ENCODE results near the gene CRB1.

Gene CRB1

DNA sequence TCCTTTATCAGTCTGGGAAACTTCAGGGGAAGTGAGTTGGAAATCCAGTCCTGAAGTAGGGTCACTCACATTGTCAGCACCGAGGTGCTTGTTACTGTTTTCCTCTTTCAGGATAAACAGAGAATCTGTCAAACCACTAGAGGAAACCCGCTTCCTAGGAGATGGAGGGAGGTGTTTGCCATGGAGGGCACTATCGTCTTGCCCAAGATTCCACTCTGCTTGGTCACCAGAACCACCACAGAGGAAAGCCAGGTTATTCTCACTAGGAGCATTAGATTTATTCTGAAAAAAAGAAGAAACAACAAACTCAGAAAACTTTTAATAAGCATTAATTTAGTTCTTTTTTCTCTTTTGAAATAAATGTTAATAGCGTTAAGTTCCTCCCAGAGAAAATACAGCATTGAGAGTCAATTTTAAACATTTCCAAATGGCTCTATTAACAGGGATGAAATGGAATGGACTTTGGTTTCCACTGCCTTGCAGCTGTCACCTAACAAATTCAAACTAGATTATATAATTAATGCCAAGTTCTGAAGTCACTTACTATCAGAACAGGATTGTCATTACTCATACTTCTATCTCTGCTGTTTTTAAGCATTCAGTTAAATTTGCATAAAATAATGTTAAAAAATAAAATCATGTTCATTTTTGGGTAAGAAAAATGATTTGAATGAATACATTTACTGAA lies 242.8 kb downstream of the CRB1 start (continued):
- TF ChIP-seq KLF1 (tag by site-specific recombination; IDR thresholded peaks at IDR 0.05): no peak
- TF ChIP-seq ZNF302 (tag by site-specific recombination; IDR thresholded peaks at IDR 0.05; ENCODE audit: low read depth): no peak
- TF ChIP-seq GLIS2 (tag by site-specific recombination; IDR thresholded peaks at IDR 0.05): no peak
- TF ChIP-seq ZNF354C (tag by site-specific recombination; IDR thresholded peaks at IDR 0.05; ENCODE audit: borderline replicate concordance, low read depth): no peak
- no peak for TF ChIP-seq ZNF624 (tag by site-specific recombination; IDR thresholded peaks at IDR 0.05)
- TF ChIP-seq SP3 (tag by site-specific recombination; IDR thresholded peaks at IDR 0.05): no peak
- TF ChIP-seq ZNF501 (tag by site-specific recombination; IDR thresholded peaks at IDR 0.05): no peak
- TF ChIP-seq ZNF530 (tag by site-specific recombination; IDR thresholded peaks at IDR 0.05; ENCODE audit: low read depth): no peak
- TF ChIP-seq ZNF311 (tag by site-specific recombination; IDR thresholded peaks at IDR 0.05; ENCODE audit: borderline replicate concordance): no peak

- ChIA-PET POLR2A (no interaction called here), CTCF (interaction anchor here (0.6 to 1.1 kb wide), 2 partner anchors 11 to 291 kb away, joined by 3 to 4 read pairs; no protein-coding TSS in a partner anchor)
- TF ChIP-seq ZNF266 (tag by site-specific recombination; IDR thresholded peaks at IDR 0.05; ENCODE audit: low read depth): no peak
- TF ChIP-seq ZNF560 (tag by site-specific recombination; IDR thresholded peaks at IDR 0.05; ENCODE audit: borderline replicate concordance): no peak
- TF ChIP-seq, protein P1, sequence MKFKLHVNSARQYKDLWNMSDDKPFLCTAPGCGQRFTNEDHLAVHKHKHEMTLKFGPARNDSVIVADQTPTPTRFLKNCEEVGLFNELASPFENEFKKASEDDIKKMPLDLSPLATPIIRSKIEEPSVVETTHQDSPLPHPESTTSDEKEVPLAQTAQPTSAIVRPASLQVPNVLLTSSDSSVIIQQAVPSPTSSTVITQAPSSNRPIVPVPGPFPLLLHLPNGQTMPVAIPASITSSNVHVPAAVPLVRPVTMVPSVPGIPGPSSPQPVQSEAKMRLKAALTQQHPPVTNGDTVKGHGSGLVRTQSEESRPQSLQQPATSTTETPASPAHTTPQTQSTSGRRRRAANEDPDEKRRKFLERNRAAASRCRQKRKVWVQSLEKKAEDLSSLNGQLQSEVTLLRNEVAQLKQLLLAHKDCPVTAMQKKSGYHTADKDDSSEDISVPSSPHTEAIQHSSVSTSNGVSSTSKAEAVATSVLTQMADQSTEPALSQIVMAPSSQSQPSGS (tag by site-specific recombination; IDR thresholded peaks at IDR 0.05; ENCODE audit: low read depth): no peak
- no peak for TF ChIP-seq ZNF549 (tag by site-specific recombination; IDR thresholded peaks at IDR 0.05)
- no peak for TF ChIP-seq YY2 (tag by site-specific recombination; IDR thresholded peaks at IDR 0.05)
- no peak for TF ChIP-seq WT1 (tag by site-specific recombination; IDR thresholded peaks at IDR 0.05)
- no peak for TF ChIP-seq ZNF660 (tag by site-specific recombination; IDR thresholded peaks at IDR 0.05)
- no peak for TF ChIP-seq KLF9 (tag by site-specific recombination; IDR thresholded peaks at IDR 0.05; ENCODE audit: low read depth)
- TF ChIP-seq ZNF16 (tag by site-specific recombination; IDR thresholded peaks at IDR 0.05; ENCODE audit: low read depth): no peak
- no peak for TF ChIP-seq ZBTB48 (tag by site-specific recombination; IDR thresholded peaks at IDR 0.05)
- TF ChIP-seq TRIM28 (IDR thresholded peaks at IDR 0.05; ENCODE audit: borderline replicate concordance, low read length): no peak
- TF ChIP-seq, protein P2, sequence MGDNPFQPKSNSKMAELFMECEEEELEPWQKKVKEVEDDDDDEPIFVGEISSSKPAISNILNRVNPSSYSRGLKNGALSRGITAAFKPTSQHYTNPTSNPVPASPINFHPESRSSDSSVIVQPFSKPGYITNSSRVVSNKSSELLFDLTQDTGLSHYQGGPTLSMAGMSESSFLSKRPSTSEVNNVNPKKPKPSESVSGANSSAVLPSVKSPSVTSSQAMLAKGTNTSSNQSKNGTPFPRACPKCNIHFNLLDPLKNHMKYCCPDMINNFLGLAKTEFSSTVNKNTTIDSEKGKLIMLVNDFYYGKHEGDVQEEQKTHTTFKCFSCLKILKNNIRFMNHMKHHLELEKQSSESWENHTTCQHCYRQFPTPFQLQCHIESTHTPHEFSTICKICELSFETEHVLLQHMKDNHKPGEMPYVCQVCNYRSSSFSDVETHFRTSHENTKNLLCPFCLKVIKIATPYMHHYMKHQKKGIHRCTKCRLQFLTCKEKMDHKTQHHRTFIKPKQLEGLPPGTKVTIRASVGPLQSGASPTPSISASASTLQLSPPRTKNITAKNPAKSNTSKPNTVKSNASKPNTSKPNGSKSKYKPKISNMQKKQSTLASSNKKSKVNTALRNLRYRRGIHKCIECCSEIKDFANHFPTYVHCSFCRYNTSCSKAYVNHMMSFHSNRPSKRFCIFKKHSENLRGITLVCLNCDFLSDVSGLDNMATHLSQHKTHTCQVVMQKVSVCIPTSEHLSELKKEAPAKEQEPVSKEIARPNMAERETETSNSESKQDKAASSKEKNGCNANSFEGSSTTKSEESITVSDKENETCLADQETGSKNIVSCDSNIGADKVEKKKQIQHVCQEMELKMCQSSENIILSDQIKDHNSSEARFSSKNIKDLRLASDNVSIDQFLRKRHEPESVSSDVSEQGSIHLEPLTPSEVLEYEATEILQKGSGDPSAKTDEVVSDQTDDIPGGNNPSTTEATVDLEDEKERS (tag by site-specific recombination; IDR thresholded peaks at IDR 0.05): no peak
- TF ChIP-seq ZNF514 (tag by site-specific recombination; IDR thresholded peaks at IDR 0.05): no peak
- TF ChIP-seq, protein P3, sequence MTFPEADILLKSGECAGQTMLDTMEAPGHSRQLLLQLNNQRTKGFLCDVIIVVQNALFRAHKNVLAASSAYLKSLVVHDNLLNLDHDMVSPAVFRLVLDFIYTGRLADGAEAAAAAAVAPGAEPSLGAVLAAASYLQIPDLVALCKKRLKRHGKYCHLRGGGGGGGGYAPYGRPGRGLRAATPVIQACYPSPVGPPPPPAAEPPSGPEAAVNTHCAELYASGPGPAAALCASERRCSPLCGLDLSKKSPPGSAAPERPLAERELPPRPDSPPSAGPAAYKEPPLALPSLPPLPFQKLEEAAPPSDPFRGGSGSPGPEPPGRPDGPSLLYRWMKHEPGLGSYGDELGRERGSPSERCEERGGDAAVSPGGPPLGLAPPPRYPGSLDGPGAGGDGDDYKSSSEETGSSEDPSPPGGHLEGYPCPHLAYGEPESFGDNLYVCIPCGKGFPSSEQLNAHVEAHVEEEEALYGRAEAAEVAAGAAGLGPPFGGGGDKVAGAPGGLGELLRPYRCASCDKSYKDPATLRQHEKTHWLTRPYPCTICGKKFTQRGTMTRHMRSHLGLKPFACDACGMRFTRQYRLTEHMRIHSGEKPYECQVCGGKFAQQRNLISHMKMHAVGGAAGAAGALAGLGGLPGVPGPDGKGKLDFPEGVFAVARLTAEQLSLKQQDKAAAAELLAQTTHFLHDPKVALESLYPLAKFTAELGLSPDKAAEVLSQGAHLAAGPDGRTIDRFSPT (tag by site-specific recombination; IDR thresholded peaks at IDR 0.05): no peak
- TF ChIP-seq, protein P4, sequence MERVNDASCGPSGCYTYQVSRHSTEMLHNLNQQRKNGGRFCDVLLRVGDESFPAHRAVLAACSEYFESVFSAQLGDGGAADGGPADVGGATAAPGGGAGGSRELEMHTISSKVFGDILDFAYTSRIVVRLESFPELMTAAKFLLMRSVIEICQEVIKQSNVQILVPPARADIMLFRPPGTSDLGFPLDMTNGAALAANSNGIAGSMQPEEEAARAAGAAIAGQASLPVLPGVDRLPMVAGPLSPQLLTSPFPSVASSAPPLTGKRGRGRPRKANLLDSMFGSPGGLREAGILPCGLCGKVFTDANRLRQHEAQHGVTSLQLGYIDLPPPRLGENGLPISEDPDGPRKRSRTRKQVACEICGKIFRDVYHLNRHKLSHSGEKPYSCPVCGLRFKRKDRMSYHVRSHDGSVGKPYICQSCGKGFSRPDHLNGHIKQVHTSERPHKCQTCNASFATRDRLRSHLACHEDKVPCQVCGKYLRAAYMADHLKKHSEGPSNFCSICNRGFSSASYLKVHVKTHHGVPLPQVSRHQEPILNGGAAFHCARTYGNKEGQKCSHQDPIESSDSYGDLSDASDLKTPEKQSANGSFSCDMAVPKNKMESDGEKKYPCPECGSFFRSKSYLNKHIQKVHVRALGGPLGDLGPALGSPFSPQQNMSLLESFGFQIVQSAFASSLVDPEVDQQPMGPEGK (tag by site-specific recombination; IDR thresholded peaks at IDR 0.05): no peak
- Histone ChIP-seq H3K36me3 (ENCODE audit: control insufficient read depth in 2 of 2, insufficient read depth in 1 of 2, low read length in 2 of 2) (peaks cover 0 to 4% of the 10 kb centered on the region in 2 experiments; a peak in 1 of 3 replicates), H3K4me3 (ENCODE audit: low read depth, low read length) (no peak overlapping the region), H3K9me3 (ENCODE audit: control insufficient read depth, insufficient read depth, low read depth, low read length) (no peaks in the 10 kb centered on the region), H3K4me1 (ENCODE audit: control insufficient read depth, insufficient read depth, low read length) (no peaks in the 10 kb centered on the region), H3K27ac (ENCODE audit: extremely low read depth, low read depth, low read length) (no peak overlapping the region)
These were observed 247.4 kb downstream of the CRB1 start for GRCh38 chr1:197515421-197515820.
